Renal pelvis (tissue), 4 donors: ENCODE data around the gene FHL2. TPM values are rescaled to one million over a fixed set of nuclear protein-coding genes. Genes with fewer than 3 reads are reported as not detected.

Experiments used
- DNase-seq: peaks from one replicate; pipeline ENCODE4 v3.0.0-alpha.2; 2013
- polyA plus RNA-seq, 3 donors: library from polyadenylated mRNA; unstranded; fragments of 120-200 nt; gene quantifications; one replicate each; pipeline ENCODE4 v1.2.1, GENCODE V29; 2013; ENCODE audit not compliant: insufficient read length in 3 of 3

Gene FHL2
- polyA plus RNA-seq, 3 donors = 20.0 to 30.1 (median 28.2) TPM

DNA sequence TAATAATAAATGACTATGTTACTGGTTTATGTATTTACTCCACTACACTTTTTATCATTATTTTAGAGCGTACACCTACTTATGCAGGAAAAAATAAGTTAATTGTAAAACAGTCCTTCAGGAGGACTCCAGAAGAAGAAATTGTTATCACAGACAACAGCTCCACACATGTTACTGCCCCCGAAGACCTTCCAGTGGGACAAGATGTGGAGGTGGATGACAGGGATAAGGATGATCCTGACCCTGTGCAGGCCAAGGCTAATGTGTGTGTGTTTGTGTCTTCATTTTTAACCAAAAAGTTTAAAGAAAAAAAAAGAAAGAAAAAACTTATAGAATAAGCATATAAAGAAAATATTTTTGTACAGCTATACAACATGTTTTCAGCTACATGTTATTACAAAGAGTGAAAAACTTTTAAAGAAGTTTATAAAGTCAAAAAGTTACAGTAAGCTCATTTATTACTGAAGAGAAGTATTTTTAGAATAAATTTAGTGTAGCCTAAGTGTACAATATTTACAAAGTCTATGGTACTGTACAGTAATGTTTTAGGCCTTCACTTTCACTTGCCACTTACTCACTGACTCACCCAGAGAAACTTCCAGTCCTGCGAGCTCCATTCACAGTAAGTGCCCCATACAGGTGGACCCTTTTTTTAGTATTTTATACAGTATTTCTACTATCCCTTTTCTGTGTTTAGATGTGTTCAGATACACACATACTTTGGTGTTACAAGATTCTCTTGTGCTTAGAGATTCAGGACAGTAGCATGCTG lies 76.8 kb downstream of the FHL2 start:
- no peak for DNase-seq

DNA sequence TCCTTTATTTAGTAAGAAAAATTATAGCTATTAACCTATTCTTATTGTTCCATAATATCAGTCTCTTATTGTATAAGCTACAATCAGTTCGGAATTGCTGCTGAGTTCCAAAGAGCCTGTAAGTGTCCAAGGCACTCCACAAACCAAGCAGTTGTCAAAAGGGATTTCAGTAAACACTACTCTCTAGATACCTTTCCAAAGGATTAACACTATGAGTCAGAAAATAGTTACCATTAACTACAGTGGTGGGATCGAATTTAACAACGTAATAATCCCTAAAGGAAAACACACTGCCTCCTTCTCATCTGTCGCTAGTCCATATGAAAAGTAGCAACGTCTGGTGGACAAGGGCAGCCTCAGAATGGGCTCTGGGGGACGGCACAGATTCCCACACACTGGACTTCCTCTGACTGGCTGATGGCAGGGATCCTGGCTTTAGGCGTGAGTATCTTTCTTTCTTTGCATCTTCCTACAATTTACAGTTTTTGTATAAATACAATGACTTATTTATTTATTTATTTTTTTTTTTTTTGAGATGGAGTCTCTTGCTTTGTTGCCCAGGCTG lies 78.1 kb downstream of the FHL2 start:
- no peak for DNase-seq

DNA sequence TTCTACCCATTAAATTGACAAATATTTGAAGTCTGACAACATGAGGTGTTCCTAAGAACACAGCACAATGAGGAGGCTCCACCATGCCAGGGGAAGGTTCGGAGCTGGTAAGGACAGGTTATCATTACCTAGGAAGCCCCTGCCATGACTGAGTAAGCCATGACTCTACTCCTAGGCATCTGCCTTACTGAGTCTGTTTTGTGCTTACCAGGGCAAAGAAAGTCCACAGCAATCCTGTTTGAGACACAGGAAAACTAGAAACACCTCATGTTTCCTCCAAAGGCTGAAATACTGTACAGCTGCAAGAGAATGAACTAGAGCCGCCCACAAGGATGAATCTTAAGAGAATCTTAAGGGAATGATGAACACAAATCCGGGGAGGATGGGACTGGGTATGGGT lies 80.9 kb downstream of the FHL2 start:
- DNase-seq = no peak

DNA sequence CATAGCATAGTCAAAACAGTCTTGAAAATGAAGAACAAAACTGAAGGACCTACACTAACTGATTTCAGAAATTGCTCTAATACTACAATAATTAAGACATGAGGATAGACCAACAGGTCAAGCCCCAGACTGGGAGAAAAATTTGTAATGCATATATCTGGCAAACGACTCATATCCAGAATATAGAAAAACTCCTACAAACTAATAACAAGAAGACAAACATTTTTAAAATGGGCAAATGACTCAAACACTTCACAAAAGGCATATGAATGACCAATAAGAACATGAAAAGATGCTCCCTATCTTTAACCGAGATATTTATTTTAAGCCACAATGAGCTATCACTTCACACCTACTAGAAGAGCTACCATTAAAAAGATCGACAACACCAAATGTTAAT lies 83.5 kb downstream of the FHL2 start:
- DNase-seq = no peak

DNA sequence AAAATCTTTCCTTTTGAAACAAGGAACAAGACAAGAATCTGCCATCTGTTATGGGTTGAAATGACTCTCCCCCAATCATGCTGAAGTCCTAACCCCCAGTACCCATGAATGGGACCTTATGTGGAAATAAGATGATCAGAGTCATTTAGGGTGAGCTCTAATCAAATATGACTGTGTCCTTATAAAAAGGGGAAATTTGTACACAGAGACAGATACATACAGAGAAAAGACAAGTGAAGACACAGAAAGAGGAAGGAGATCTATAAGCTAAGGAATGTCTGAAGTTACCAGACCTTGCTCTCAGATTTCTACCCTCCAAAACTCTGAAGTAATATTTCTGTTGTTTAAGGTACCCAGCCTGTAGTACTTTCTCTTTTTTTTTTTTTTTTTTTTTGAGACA lies 85.0 kb downstream of the FHL2 start:
- DNase-seq = no peak

Other genes starting within 250 kb of the FHL2 start
- under 1 TPM in 2 of 3 donors, not detected in 1; 0.09 to 0.22 TPM for gene GPR45, start 157.3 kb downstream of the FHL2 start, polyA plus RNA-seq
- gene TGFBRAP1, start 69.3 kb downstream of the FHL2 start, polyA plus RNA-seq = 10 to 100 TPM; 15.0 to 17.5 (median 17.0) TPM
- gene C2orf49, start 61.5 kb downstream of the FHL2 start, polyA plus RNA-seq = 10 to 100 TPM; 19.1 to 26.5 (median 24.0) TPM